Transverse colon (tissue), 3 donors: ENCODE measurements around the gene CNTD1.

Experiments
- EP300 ChIP-seq: sonication (generic); formaldehyde crosslinking; IDR thresholded peaks from one replicate; pipeline ENCODE4 v1.6.1; 2017; ENCODE audit warnings: antibody characterized with exemption, low read depth
- POLR2A ChIP-seq: fragments of 450-650 bp; IDR thresholded peaks from one replicate; pipeline ENCODE4 v1.6.1; 2016; ENCODE audit warnings: antibody characterized with exemption, mild to moderate bottlenecking, moderate library complexity
- TF ChIP-seq, protein P1 (sequence below), 5 experiments: fragments of 200-600 bp in 3 of 5; fragments of 450-650 bp in 2 of 5; sonication (generic) in 3 of 5; IDR thresholded peaks; 1 replicate in 2 of 5; 2 replicates in 3 of 5; pipeline ENCODE4 v1.5.1; 2016 to 2017; ENCODE audit warnings: antibody characterized with exemption in 5 of 5, inconsistent platforms in 3 of 5, mild to moderate bottlenecking in 2 of 5, moderate library complexity in 1 of 5

DNA sequence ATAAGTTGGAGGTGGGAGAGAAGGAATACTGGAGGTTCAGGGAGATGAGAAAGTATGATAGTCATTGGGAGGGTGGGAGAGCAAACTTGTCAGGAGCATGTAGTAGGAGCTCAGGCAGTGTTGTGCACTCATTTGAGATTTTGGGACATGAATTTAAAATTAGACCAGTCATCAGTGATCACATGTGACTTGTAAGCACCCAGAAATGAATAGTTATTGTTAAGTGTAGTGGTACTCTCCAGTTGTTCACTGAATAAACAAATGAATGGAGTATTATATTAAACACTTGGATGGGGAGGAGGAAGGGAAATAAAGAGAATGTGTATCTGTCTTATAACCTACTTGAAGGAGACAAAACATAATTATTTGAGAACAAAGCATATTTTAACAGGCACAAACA, 32.3 kb downstream of the CNTD1 start:
- TF ChIP-seq EP300 (no peak), POLR2A (no peak)
- TF ChIP-seq, protein P1, sequence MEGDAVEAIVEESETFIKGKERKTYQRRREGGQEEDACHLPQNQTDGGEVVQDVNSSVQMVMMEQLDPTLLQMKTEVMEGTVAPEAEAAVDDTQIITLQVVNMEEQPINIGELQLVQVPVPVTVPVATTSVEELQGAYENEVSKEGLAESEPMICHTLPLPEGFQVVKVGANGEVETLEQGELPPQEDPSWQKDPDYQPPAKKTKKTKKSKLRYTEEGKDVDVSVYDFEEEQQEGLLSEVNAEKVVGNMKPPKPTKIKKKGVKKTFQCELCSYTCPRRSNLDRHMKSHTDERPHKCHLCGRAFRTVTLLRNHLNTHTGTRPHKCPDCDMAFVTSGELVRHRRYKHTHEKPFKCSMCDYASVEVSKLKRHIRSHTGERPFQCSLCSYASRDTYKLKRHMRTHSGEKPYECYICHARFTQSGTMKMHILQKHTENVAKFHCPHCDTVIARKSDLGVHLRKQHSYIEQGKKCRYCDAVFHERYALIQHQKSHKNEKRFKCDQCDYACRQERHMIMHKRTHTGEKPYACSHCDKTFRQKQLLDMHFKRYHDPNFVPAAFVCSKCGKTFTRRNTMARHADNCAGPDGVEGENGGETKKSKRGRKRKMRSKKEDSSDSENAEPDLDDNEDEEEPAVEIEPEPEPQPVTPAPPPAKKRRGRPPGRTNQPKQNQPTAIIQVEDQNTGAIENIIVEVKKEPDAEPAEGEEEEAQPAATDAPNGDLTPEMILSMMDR (IDR thresholded peaks at IDR 0.05), result no peak
